ENCODE data around the gene ESPN. TPM values are rescaled to one million over a fixed set of nuclear protein-coding genes. Genes with fewer than 3 reads are reported as not detected.
A peak's percentile ranks its signal among the peaks of the same experiment; 100 is the strongest.
"Not testable (repeated sequence)": the region's sequence is repeated elsewhere in the genome, so short reads cannot be mapped to it uniquely, and the experiment has no call there.

ESPN gene
- total RNA-seq, 1 donor from 2014 or later: 0.68 TPM

GRCh38 chr1:6448749-6449631 is 24.4 kb downstream of the ESPN start:
- peak; percentile 36 for DNase-seq

- no peak for DNase-seq
Observed at GRCh38 chr1:6450005-6450450, 25.5 kb downstream of the ESPN start.

DNA sequence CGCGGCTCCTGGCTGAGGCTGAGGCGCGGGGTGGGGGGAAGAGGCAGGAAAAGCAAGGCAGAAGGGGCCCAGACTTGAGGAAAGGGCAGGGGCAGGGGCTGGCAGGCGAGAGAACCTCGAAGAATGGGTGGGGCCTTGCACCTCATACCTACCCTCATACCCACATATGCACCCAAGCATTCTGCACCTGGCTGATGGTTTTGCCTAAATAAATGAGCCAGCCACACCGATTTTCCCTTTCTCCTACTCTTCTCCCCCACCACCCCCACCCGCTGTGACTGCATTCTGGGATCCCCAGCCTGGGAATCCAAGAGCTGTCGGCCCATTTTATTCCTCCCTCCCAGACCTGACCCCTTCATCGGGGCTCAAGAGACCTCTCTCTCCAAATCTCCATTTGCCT is 25.9 kb downstream of the ESPN start:
- DNase-seq: not testable (repeated sequence)

DNA sequence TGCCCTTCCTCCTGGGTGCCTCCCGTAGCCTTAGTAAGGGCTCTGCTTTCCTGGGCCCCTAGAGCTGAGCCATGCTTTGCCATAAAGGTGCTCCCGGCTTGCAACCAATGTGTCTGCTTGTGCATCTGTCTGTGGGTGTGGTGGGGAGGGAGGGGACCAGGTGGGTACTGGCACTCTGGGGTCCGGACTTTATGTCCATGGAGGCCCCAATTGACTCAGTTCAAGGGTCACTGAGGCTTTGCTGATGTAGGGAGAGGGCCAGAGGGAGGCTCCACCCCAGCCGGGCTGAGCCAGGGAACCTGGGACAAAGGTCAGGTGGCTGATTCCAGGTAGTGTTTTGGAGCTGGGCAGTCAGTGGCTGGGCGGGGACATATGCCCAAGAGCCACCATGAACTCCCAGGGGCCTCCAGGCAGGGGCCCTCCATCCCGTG is 26.4 kb downstream of the ESPN start:
- no peak for DNase-seq

GRCh38 chr1:6453895-6454855 is 29.6 kb downstream of the ESPN start:
- DNase-seq: peak; percentile 33

DNA sequence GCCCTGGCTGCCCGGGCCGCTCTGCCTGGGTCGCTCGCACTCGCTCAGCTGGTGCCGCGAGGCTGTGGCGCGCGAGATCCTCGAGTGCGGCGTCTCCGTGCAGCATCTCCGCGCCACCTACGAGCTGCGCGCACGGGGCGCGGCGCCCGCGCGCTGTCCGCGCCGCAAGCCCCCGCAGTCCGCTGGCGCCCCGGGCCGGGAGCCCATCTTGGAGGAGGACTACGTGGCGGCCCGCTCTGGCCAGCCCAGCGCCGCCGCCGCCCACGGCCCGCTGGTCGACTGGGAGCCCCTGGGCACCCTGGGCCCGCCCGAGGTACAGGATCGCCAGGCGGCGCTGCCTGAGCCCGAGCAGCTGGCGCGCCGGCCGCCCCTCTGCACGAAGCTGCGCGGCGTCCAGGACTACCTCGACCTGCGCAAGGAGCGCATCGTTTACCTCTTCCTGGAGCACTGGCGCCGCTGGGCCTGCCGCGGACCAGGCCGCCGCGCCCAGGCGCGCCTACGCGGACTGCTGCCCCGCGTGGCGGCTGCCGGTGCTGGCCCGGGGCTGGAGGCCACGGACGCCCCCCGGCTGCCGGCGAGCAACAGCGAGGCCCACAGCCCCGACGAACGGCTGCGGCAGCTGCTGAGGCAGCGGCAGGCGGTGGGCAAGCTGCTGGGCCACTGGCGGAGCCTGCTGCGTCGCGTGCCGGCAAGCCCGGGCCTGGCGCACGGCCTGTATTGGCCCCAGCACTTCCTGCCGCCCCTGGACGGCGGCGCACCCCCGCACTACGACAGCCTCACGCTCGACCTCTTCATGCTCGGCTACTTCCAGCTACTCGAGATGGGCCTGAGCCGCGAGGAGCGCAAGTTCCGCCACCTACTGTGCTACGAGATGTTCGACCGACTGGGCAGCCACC is 30.5 kb downstream of the ESPN start:
- DNase-seq: peak; percentile 41

- DNase-seq: not testable (repeated sequence)
Observed at GRCh38 chr1:6455752-6456520, 31.4 kb downstream of the ESPN start.

DNA sequence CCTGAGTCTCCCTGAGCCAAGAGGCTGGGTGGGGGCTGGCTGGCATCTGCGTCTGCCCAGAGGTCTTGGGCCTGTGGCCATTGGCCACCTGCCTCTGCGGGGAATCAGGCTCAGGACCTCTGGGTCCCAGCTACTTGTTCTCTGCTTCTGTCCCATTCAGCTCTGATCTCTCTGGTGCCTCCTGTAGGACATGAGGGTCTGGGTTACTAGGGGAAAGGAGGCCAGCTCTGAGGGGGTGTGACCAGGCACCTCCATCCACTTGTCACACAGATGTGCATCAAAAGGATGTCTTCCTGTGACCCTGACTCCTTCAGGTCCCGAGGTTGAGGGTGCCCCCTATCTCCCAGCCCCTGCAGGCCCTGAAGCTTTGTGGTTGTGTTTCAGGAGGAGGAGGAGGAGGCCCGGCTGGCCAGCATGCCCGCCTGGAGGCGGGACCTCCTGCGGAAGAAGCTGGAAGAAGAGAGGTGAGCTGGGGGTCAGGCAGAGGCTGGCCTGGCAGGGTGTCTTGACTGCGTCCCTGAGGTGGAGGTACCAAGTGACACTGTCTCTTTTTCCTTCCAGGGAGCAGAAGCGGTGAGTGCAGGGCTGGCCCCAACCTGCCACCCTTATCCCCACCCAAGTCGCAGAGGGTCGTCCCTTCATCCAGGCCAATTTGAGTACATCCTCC is 32.4 kb downstream of the ESPN start:
- no peak for DNase-seq

DNA sequence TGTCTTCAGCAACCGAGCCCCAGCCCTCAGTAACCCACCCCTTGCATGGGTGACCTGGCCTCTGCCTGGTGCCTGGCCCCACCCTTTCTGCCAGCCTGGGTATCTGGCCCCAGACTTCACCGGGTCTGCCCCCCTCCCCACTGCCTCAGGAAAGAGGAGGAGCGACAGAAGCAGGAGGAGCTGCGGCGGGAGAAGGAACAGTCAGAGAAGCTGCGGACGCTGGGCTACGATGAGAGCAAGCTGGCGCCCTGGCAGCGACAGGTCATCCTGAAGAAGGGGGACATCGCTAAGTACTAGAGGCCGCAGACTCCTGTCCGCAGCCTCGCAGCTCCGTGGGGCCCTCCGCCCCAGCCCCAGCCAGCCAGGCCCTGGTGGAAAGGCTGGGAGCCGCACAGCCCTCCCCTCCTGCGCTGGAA is 35.3 kb downstream of the ESPN start:
- DNase-seq: no peak

GRCh38 chr1:6460301-6461050 is 35.9 kb downstream of the ESPN start:
- DNase-seq: no peak

- no peak for DNase-seq
Observed at GRCh38 chr1:6461051-6461530, 36.5 kb downstream of the ESPN start.

DNA sequence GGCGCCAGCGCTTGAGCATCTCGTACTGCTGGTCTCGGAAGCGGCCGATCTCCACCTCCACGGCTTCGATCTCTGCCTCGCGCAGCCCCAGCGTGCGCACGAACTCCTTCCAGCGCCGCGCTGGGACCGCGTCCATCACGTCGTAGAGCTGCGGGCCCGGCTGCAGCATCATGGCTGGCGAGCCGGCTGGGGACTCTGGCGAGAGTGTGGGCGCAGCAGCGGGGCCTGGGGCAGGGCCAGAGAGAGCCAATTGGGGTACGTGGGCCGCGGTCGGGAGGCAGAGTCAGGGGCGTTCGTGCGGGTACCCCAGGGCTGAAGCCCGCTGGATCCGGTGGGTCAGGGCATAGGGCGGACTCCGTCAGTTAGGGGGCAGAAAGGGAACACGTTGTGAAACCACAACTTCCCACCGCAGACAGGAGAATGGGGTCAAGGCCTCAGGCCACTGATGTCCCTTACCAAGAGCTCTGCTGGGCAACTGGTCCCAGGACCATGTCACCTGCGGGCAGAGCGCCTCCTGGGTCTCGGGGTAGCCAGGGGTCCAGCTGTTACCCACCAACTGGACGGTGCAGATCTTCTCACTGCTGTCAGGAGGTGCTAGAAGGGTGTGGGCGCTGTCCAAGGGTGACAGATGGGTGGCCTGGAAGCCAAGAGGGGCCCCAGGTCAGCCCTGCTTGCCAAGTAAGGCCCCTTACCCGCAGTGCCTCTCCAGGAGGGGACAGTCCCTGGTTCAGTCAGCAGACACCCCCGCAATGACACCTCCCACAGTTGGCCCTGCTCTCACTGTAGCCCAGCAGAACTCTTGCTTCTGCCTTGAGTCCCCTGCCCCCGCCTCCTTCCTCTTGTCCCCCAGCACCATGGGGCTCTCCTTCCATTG is 37.2 kb downstream of the ESPN start:
- no peak for DNase-seq

DNA sequence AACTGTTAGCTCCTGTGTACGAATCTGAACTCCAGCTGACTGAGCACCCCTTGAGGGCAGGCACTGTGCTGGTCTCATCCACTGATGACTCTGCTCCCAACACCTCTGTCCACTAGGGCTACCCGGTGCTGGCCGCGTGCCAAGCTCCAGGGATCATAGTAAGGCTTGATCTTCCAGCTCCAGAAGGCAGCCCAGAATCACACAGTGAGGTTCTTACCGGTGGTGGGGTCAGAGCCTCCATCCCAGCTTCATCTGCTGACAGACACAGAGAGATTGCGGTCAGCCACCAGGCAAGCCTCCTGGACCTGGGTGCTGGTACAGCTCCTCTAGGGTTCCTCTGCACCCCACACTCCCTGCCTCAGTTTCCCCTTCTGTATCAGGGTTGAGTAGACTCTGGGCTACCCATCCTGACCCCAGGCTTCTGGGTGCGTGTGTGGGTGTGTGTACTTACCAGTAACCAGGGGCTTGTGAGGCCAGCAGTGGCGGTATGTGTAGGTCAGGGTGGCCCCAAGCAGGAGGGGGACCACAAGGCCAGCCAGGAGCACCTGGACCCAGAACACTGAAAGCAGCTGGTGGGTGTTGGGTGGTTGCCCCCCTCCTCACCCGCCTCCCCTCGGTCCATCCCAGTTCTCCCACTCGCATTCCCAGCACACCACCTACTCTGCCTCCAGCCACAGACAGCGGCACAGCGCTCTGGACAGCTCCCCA is 38.0 kb downstream of the ESPN start:
- no peak for DNase-seq

GRCh38 chr1:6463120-6463412 is 38.5 kb downstream of the ESPN start:
- DNase-seq: no peak

GRCh38 chr1:6464514-6464836 is 39.9 kb downstream of the ESPN start:
- DNase-seq: no peak

GRCh38 chr1:6464915-6465314 is 40.3 kb downstream of the ESPN start:
- DNase-seq: no peak

- DNase-seq: no peak
Observed at GRCh38 chr1:6465461-6466005, 41.0 kb downstream of the ESPN start.

DNA sequence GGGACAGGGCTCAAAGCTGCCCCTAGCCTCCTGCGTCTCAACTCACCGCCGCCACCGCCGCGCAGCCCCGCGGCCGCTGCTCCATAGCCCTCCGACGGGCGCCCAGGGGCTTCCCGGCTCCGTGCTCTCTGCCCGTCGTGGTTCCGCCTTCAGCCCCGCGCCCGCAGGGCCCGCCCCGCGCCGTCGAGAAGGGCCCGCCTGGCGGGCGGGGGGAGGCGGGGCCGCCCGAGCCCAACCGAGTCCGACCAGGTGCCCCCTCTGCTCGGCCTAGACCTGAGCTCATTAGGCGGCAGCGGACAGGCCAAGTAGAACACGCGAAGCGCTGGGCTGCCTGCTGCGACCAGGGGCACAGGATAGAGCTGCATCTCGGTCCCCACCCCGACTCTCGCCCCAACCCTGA is 41.4 kb downstream of the ESPN start, which contains the start of gene TNFRSF25:
TSS of gene TNFRSF25 (minus strand) at position 151 of the 400 bp plus-strand sequence. CDS start at position 85, 66 bp downstream.
- DNase-seq: no peak
